Retinal pigment epithelial cell (primary cell): ENCODE measurements around the gene ARPC1A.

Experiments used
- DNase-seq: peaks from one replicate; pipeline ENCODE4 v3.0.0-alpha.2; 2010; ENCODE audit warnings: low read depth
- H3K4me3 ChIP-seq: 2 replicates; pipeline ENCODE4 v1.5.1; 2011; ENCODE audit warnings: mild to moderate bottlenecking, low read length, control low read depth, moderate library complexity
- CTCF ChIP-seq: conservative IDR thresholded peaks from 2 replicates; pipeline ENCODE4 v1.5.1; 2011; ENCODE audit warnings: low read depth, low read length, control low read depth, inconsistent platforms

Gene ARPC1A

GRCh38 chr7:99398891-99399445, 73.3 kb downstream of the ARPC1A start:
- TF ChIP-seq CTCF, result no peak
- no peak for DNase-seq
- H3K4me3 ChIP-seq, result no peak overlapping the region

GRCh38 chr7:99399597-99399996, 73.9 kb downstream of the ARPC1A start:
- TF ChIP-seq CTCF, result no peak

GRCh38 chr7:99402854-99403253, 77.2 kb downstream of the ARPC1A start:
- no peak for DNase-seq
- no peak for TF ChIP-seq CTCF
- H3K4me3 ChIP-seq, result no peak overlapping the region

More at GRCh38 chr7:99399597-99399996, 73.9 kb downstream of the ARPC1A start:
- H3K4me3 ChIP-seq, result no peak overlapping the region
- DNase-seq, result no peak

- no peak for DNase-seq
- H3K4me3 ChIP-seq, result no peak overlapping the region
- TF ChIP-seq CTCF, result no peak
Observed at GRCh38 chr7:99403764-99404163, 78.1 kb downstream of the ARPC1A start.

GRCh38 chr7:99404235-99404976, 78.7 kb downstream of the ARPC1A start:
- no peak overlapping the region for H3K4me3 ChIP-seq
- DNase-seq, result no peak
- no peak for TF ChIP-seq CTCF

- DNase-seq, result no peak
- H3K4me3 ChIP-seq, result no peak overlapping the region
- no peak for TF ChIP-seq CTCF
Observed at GRCh38 chr7:99404977-99405320, 79.3 kb downstream of the ARPC1A start.

GRCh38 chr7:99406557-99406956, 80.9 kb downstream of the ARPC1A start:
- no peak overlapping the region for H3K4me3 ChIP-seq
- TF ChIP-seq CTCF, result no peak
- no peak for DNase-seq
